Measurements from ENCODE around the gene TTPAL.

Gene TTPAL

GRCh38 chr20:44485830-44486198, 10.1 kb downstream of the TTPAL start:
- no peak overlapping the region for H3K27ac ChIP-seq
- TF ChIP-seq CTCF (conservative IDR thresholded peaks at IDR 0.05) = no peak

GRCh38 chr20:44488551-44488950, 12.9 kb downstream of the TTPAL start:
- H3K27ac ChIP-seq = no peak overlapping the region
- TF ChIP-seq CTCF (conservative IDR thresholded peaks at IDR 0.05) = no peak

GRCh38 chr20:44489223-44489622, 13.5 kb downstream of the TTPAL start:
- H3K27ac ChIP-seq = no peak overlapping the region
- TF ChIP-seq CTCF (conservative IDR thresholded peaks at IDR 0.05) = no peak

GRCh38 chr20:44489931-44490330, 14.3 kb downstream of the TTPAL start:
- no peak overlapping the region for H3K27ac ChIP-seq
- no peak for TF ChIP-seq CTCF (conservative IDR thresholded peaks at IDR 0.05)

GRCh38 chr20:44491635-44492395, 16.1 kb downstream of the TTPAL start:
- TF ChIP-seq CTCF (conservative IDR thresholded peaks at IDR 0.05) = no peak
- H3K27ac ChIP-seq = no peak overlapping the region

- no peak for TF ChIP-seq CTCF (conservative IDR thresholded peaks at IDR 0.05)
- no peak overlapping the region for H3K27ac ChIP-seq
Observed at GRCh38 chr20:44494266-44494665, 18.6 kb downstream of the TTPAL start.

GRCh38 chr20:44494681-44495080, 19.0 kb downstream of the TTPAL start:
- no peak for TF ChIP-seq CTCF (conservative IDR thresholded peaks at IDR 0.05)
- H3K27ac ChIP-seq = no peak overlapping the region
